HepG2 (cell line): ENCODE data around the gene STAT4. TPM values are rescaled to one million over a fixed set of nuclear protein-coding genes. Genes with fewer than 3 reads are reported as not detected.
A peak's percentile ranks its signal among the peaks of the same experiment; 100 is the strongest.

Experiments used
- ATF3 ChIP-seq: sonication (generic); formaldehyde crosslinking; IDR thresholded peaks from 2 replicates; pipeline ENCODE4 v1.4.0; 2020; ENCODE audit warnings: missing genetic modification reagents
- CEBPB ChIP-seq: IDR thresholded peaks from 2 replicates; pipeline ENCODE4 v1.6.1; 2011; ENCODE audit warnings: low read depth, low read length, improper control_type of control experiment, borderline replicate concordance
- ESRRA ChIP-seq: sonication (generic); formaldehyde crosslinking; IDR thresholded peaks from 2 replicates; pipeline ENCODE4 v1.5.1; 2020; ENCODE audit warnings: mild to moderate bottlenecking, low read depth, missing genetic modification reagents
- HDAC2 ChIP-seq: sonication (generic); formaldehyde crosslinking; IDR thresholded peaks from 2 replicates; pipeline ENCODE4 v1.4.0; 2020; ENCODE audit warnings: missing genetic modification reagents
- HHEX ChIP-seq: IDR thresholded peaks from 2 replicates; pipeline ENCODE4 v1.6.1; 2016; ENCODE audit warnings: control low read depth
- HOXA3 ChIP-seq: sonication (generic); formaldehyde crosslinking; IDR thresholded peaks from 2 replicates; pipeline ENCODE4 v1.5.0; 2020; ENCODE audit warnings: missing genetic modification reagents
- JUNB ChIP-seq: sonication (generic); formaldehyde crosslinking; IDR thresholded peaks from 2 replicates; pipeline ENCODE4 v1.8.0; 2022; ENCODE audit warnings: missing genetic modification reagents, mild to moderate bottlenecking, borderline replicate concordance
- KDM5A ChIP-seq: fragments of 200-600 bp; sonication (generic); IDR thresholded peaks from 2 replicates; pipeline ENCODE4 v1.7.0; 2018; ENCODE audit warnings: antibody characterized with exemption, mild to moderate bottlenecking, low read length, borderline replicate concordance
- LRRFIP1 ChIP-seq: sonication (generic); formaldehyde crosslinking; conservative IDR thresholded peaks from 2 replicates; pipeline ENCODE4 v1.4.0; 2020; ENCODE audit warnings: missing genetic modification reagents
- MEF2D ChIP-seq: sonication (generic); formaldehyde crosslinking; IDR thresholded peaks from 2 replicates; pipeline ENCODE4 v1.5.1; 2020; ENCODE audit warnings: mild to moderate bottlenecking, missing genetic modification reagents
- NPAS2 ChIP-seq: sonication (generic); formaldehyde crosslinking; IDR thresholded peaks from 2 replicates; pipeline ENCODE4 v1.8.0; 2022; ENCODE audit warnings: mild to moderate bottlenecking, missing genetic modification reagents, borderline replicate concordance
- SKIL ChIP-seq: sonication (generic); formaldehyde crosslinking; IDR thresholded peaks from 2 replicates; pipeline ENCODE4 v1.8.0; 2022; ENCODE audit warnings: missing genetic modification reagents, mild to moderate bottlenecking, moderate library complexity, borderline replicate concordance
- TBL1XR1 ChIP-seq: fragments of 150-350 bp; IDR thresholded peaks from 2 replicates; pipeline ENCODE4 v1.6.1; 2014; ENCODE audit warnings: borderline replicate concordance, low read length; ENCODE audit not compliant: partially characterized antibody
- ZBTB4 ChIP-seq: sonication (generic); formaldehyde crosslinking; IDR thresholded peaks from 2 replicates; pipeline ENCODE4 v1.4.0; 2020; ENCODE audit warnings: missing genetic modification reagents, mild to moderate bottlenecking, borderline replicate concordance
- ZFP1 ChIP-seq: IDR thresholded peaks from 2 replicates; pipeline ENCODE4 v1.6.1; 2016
- ZFP36L1 ChIP-seq: sonication (generic); formaldehyde crosslinking; IDR thresholded peaks from 2 replicates; pipeline ENCODE4 v1.8.0; 2022; ENCODE audit warnings: mild to moderate bottlenecking, missing genetic modification reagents, moderate library complexity
- ZFP91 ChIP-seq: sonication (generic); formaldehyde crosslinking; IDR thresholded peaks from 2 replicates; pipeline ENCODE4 v1.9.0; 2022; ENCODE audit warnings: missing genetic modification reagents, mild to moderate bottlenecking, borderline replicate concordance
- ZNF160 ChIP-seq: sonication (generic); formaldehyde crosslinking; IDR thresholded peaks from 2 replicates; pipeline ENCODE4 v1.8.0; 2022; ENCODE audit warnings: mild to moderate bottlenecking, inconsistent platforms, missing genetic modification reagents
- ZNF605 ChIP-seq: sonication (generic); formaldehyde crosslinking; IDR thresholded peaks from 2 replicates; pipeline ENCODE4 v1.8.0; 2022; ENCODE audit warnings: mild to moderate bottlenecking, missing genetic modification reagents
- ZNF768 ChIP-seq: sonication (generic); formaldehyde crosslinking; IDR thresholded peaks from 2 replicates; pipeline ENCODE4 v1.4.0; 2020; ENCODE audit warnings: missing genetic modification reagents
- ZNF83 ChIP-seq: sonication (generic); formaldehyde crosslinking; IDR thresholded peaks from 2 replicates; pipeline ENCODE4 v1.4.0; 2020; ENCODE audit warnings: missing genetic modification reagents, mild to moderate bottlenecking, borderline replicate concordance
- polyA plus RNA-seq, 8 experiments: library from polyadenylated mRNA; depleted of rRNA in 3 of 8; stranded (reverse) in 7 of 8; unstranded in 1 of 8; fragments of >200 nt; fragmentation: Illumina TruSeq in 4 of 8; extraction: Trizol in 4 of 8; gene quantifications; 2 replicates each; pipeline versions ENCODE4 v1.2.1 to v1.2.3, GENCODE V29; 2011 to 2016; ENCODE audit warnings: low read depth in 4 of 8, missing spikeins in 1 of 8, mixed read lengths in 1 of 8; ENCODE audit not compliant: insufficient read depth in 1 of 8
- total RNA-seq, 5 experiments: library from RNA; depleted of rRNA; stranded (reverse); fragments of >200 nt; fragmentation: Illumina TruSeq; extraction: Trizol; gene quantifications; 2 replicates each; pipeline ENCODE4 v1.2.3, GENCODE V29; 2016; ENCODE audit warnings: low read depth in 1 of 5

STAT4 gene
- total and polyA plus RNA-seq, 2 of the 13 experiments (the other 11 are each of a cell fraction or from before 2014, with no cell fraction given), result 0.37 TPM; not detected in 1

- 0 out of 2 replicates have a peak, but pooled peaks have one; percentile 80 for TF ChIP-seq LRRFIP1 (CRISPR knock-in tag)
- TF ChIP-seq SKIL, result peak; percentile 96
- TF ChIP-seq MEF2D, result peak; percentile 92
- peak; percentile 86 for TF ChIP-seq ATF3 (CRISPR knock-in tag)
- peak; percentile 98 for TF ChIP-seq ZBTB4 (CRISPR knock-in tag)
- TF ChIP-seq HHEX (CRISPR knock-in tag), result peak; percentile 71
- TF ChIP-seq HOXA3, result peak; percentile 99
- peak; percentile 98 for TF ChIP-seq ZNF83 (CRISPR knock-in tag)
- TF ChIP-seq CEBPB, result no peak
- peak; percentile 93 for TF ChIP-seq KDM5A
- TF ChIP-seq JUNB (CRISPR knock-in tag), result peak; percentile 87
- TF ChIP-seq ZNF768 (CRISPR knock-in tag), result peak; percentile 93
- TF ChIP-seq ESRRA (CRISPR knock-in tag), result peak; percentile 70; the same call in 1 of the 2 replicates
- peak; percentile 100 for TF ChIP-seq HDAC2
- peak; percentile 100 for TF ChIP-seq ZFP36L1 (CRISPR knock-in tag)
- TF ChIP-seq ZNF160, result peak; percentile 97
- no peak for TF ChIP-seq NPAS2 (CRISPR knock-in tag)
- peak; percentile 92 for TF ChIP-seq TBL1XR1
- TF ChIP-seq ZFP91, result peak; percentile 97
- TF ChIP-seq ZFP1, result peak; percentile 99
- peak; percentile 97 for TF ChIP-seq ZNF605 (CRISPR knock-in tag)
Observed at GRCh38 chr2:191020221-191020741, 130.5 kb downstream of the STAT4 start (continued).
